Sigmoid colon (tissue), 4 donors: Measurements from ENCODE around the gene STUB1.

Experiments used
- POLR2AphosphoS5 ChIP-seq, 4 donors: sonication (generic); formaldehyde crosslinking; IDR thresholded peaks; one replicate each; pipeline ENCODE4 v1.6.1; 2017; ENCODE audit warnings: antibody characterized with exemption in 4 of 4
- TF ChIP-seq, protein P1 (sequence below), 4 experiments: fragments of 450-650 bp in 3 of 4; fragments of 200-600 bp in 1 of 4; IDR thresholded peaks; one replicate each; pipeline ENCODE4 v1.5.1; 2016 to 2019; ENCODE audit warnings: antibody characterized with exemption in 4 of 4, mild to moderate bottlenecking in 3 of 4, moderate library complexity in 2 of 4

DNA sequence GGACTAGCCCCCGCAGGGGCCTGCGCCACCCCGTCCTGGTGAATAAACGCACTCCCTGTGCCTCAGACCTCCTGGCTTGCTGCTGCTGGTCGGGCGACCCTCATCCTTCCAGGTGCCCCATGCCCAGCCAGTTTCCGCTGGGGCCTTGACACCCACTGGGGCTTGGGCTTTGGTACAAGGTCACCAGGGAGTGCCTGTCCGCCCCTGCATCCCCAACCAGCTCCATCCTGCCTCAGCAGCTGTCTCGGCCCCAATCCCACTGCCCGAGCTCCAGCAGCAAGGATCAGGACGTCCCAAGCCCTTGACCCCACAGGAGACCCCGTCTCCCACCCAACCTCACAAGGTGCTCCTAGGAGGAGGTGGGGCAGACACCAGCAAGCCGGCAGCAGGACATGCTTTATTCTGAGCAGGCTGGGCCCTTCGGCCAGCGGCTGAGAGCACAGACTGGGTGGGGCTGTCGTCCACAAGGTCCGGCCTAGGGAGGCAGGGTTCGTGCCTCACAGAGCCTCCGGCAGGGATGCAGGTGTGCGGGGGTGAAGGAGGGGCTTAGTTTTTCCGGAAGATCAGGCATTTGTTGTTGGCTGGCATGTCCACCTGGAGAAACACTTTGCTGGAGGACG lies 46.0 kb upstream of the STUB1 start:
- TF ChIP-seq, protein P1, sequence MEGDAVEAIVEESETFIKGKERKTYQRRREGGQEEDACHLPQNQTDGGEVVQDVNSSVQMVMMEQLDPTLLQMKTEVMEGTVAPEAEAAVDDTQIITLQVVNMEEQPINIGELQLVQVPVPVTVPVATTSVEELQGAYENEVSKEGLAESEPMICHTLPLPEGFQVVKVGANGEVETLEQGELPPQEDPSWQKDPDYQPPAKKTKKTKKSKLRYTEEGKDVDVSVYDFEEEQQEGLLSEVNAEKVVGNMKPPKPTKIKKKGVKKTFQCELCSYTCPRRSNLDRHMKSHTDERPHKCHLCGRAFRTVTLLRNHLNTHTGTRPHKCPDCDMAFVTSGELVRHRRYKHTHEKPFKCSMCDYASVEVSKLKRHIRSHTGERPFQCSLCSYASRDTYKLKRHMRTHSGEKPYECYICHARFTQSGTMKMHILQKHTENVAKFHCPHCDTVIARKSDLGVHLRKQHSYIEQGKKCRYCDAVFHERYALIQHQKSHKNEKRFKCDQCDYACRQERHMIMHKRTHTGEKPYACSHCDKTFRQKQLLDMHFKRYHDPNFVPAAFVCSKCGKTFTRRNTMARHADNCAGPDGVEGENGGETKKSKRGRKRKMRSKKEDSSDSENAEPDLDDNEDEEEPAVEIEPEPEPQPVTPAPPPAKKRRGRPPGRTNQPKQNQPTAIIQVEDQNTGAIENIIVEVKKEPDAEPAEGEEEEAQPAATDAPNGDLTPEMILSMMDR (IDR thresholded peaks at IDR 0.05), result no peak
- TF ChIP-seq POLR2AphosphoS5 (IDR thresholded peaks at IDR 0.05), result no peak
